Esophagus muscularis mucosa (tissue), 3 donors: ENCODE measurements around the gene NFAT5.

Source experiments
- POLR2A ChIP-seq: fragments of 450-650 bp; IDR thresholded peaks from one replicate; pipeline ENCODE4 v1.6.1; 2017; ENCODE audit warnings: antibody characterized with exemption, moderate library complexity, mild to moderate bottlenecking, low read depth
- POLR2AphosphoS5 ChIP-seq, 2 donors: sonication (generic); formaldehyde crosslinking; IDR thresholded peaks; one replicate each; pipeline ENCODE4 v1.6.1; 2017; ENCODE audit warnings: antibody characterized with exemption in 2 of 2
- TF ChIP-seq, protein P1 (sequence below), 3 experiments: fragments of 200-600 bp in 2 of 3; fragments of 450-650 bp in 1 of 3; sonication (generic) in 2 of 3; IDR thresholded peaks; one replicate each; pipeline ENCODE4 v1.5.1; 2017 to 2019; ENCODE audit warnings: antibody characterized with exemption in 3 of 3, mild to moderate bottlenecking in 2 of 3, moderate library complexity in 1 of 3

DNA sequence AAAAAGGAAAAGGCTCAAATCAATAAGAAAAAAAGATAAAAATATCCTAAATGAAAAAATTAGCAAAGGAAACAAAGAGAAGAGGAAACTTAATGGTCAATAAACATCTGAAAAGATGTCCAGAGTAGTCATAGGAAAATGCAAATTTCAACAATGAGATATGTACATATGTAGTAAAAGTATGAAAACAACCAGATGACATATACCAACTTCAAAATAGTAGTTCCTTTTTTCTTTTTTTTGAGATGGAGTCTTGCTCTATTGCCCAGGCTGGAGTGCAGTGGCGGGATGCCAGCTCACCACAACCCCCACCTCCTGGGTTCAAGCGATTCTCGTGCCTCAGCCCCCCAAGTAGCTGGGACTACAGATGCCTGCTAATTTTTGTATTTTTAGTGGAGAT lies 21.7 kb upstream of the NFAT5 start:
- TF ChIP-seq, protein P1, sequence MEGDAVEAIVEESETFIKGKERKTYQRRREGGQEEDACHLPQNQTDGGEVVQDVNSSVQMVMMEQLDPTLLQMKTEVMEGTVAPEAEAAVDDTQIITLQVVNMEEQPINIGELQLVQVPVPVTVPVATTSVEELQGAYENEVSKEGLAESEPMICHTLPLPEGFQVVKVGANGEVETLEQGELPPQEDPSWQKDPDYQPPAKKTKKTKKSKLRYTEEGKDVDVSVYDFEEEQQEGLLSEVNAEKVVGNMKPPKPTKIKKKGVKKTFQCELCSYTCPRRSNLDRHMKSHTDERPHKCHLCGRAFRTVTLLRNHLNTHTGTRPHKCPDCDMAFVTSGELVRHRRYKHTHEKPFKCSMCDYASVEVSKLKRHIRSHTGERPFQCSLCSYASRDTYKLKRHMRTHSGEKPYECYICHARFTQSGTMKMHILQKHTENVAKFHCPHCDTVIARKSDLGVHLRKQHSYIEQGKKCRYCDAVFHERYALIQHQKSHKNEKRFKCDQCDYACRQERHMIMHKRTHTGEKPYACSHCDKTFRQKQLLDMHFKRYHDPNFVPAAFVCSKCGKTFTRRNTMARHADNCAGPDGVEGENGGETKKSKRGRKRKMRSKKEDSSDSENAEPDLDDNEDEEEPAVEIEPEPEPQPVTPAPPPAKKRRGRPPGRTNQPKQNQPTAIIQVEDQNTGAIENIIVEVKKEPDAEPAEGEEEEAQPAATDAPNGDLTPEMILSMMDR (IDR thresholded peaks at IDR 0.05): no peak
- no peak for TF ChIP-seq POLR2A
- TF ChIP-seq POLR2AphosphoS5 (IDR thresholded peaks at IDR 0.05): no peak
